ENCODE measurements around the gene DCAF6.

DCAF6 gene

GRCh38 chr1:167909691-167910180, 26.7 kb upstream of the DCAF6 start:
- no peaks in the 10 kb centered on the region for H3K4me1 ChIP-seq (ENCODE audit: insufficient read depth, low read length)
- no peak overlapping the region for H3K4me3 ChIP-seq (ENCODE audit: low read depth in 1 of 2, low read length in 2 of 2)
- H3K4me2 ChIP-seq (ENCODE audit: insufficient read depth, low read length) = no peak overlapping the region
- H3K9me3 ChIP-seq (ENCODE audit: insufficient read depth, low read length, severe bottlenecking) = peaks cover 12% of the 10 kb centered on the region
- no peaks in the 10 kb centered on the region for H3K27me3 ChIP-seq (ENCODE audit: insufficient read depth, low read length, poor library complexity)
- H4K20me1 ChIP-seq (ENCODE audit: insufficient read depth, low read length) = no peaks in the 10 kb centered on the region
- TF ChIP-seq CTCF (IDR thresholded peaks at IDR 0.05; ENCODE audit: borderline replicate concordance, extremely low read depth, low read length, poor library complexity, severe bottlenecking) (no peak), EZH2 (IDR thresholded peaks at IDR 0.05; ENCODE audit: borderline replicate concordance, low read depth, low read length, severe bottlenecking) (no peak)
- ATAC-seq (ENCODE audit: insufficient read depth, low read depth) (no peak), DNase-seq (no peak)
- H3K27ac ChIP-seq (ENCODE audit: low read length) = no peak overlapping the region
- no peaks in the 10 kb centered on the region for H3K36me3 ChIP-seq (ENCODE audit: insufficient read depth, low read length)
- H3K79me2 ChIP-seq (ENCODE audit: insufficient read depth, low read length) = no peaks in the 10 kb centered on the region
- H2AFZ ChIP-seq (ENCODE audit: low read depth, low read length) = no peak overlapping the region
- no peak overlapping the region for H3K9ac ChIP-seq (ENCODE audit: low read depth, low read length)

- no peaks in the 10 kb centered on the region for H4K20me1 ChIP-seq (ENCODE audit: insufficient read depth, low read length)
- no peaks in the 10 kb centered on the region for H3K27me3 ChIP-seq (ENCODE audit: insufficient read depth, low read length, poor library complexity)
- no peak overlapping the region for H3K27ac ChIP-seq (ENCODE audit: low read length)
- no peak overlapping the region for H3K4me3 ChIP-seq (ENCODE audit: low read depth in 1 of 2, low read length in 2 of 2)
- TF ChIP-seq EZH2 (IDR thresholded peaks at IDR 0.05; ENCODE audit: borderline replicate concordance, low read depth, low read length, severe bottlenecking) = no peak
- TF ChIP-seq CTCF (IDR thresholded peaks at IDR 0.05; ENCODE audit: borderline replicate concordance, extremely low read depth, low read length, poor library complexity, severe bottlenecking) = no peak
- no peaks in the 10 kb centered on the region for H3K79me2 ChIP-seq (ENCODE audit: insufficient read depth, low read length)
- DNase-seq (no peak), ATAC-seq (ENCODE audit: insufficient read depth, low read depth) (no peak)
- no peaks in the 10 kb centered on the region for H3K36me3 ChIP-seq (ENCODE audit: insufficient read depth, low read length)
- no peak overlapping the region for H3K4me2 ChIP-seq (ENCODE audit: insufficient read depth, low read length)
- no peak overlapping the region for H2AFZ ChIP-seq (ENCODE audit: low read depth, low read length)
- H3K4me1 ChIP-seq (ENCODE audit: insufficient read depth, low read length) = no peaks in the 10 kb centered on the region
- no peak overlapping the region for H3K9ac ChIP-seq (ENCODE audit: low read depth, low read length)
- peaks cover 12% of the 10 kb centered on the region for H3K9me3 ChIP-seq (ENCODE audit: insufficient read depth, low read length, severe bottlenecking)
These were observed 26.0 kb upstream of the DCAF6 start for GRCh38 chr1:167910530-167910929.

GRCh38 chr1:167911413-167911812, 25.1 kb upstream of the DCAF6 start:
- H4K20me1 ChIP-seq (ENCODE audit: insufficient read depth, low read length) = no peaks in the 10 kb centered on the region
- no peaks in the 10 kb centered on the region for H3K27me3 ChIP-seq (ENCODE audit: insufficient read depth, low read length, poor library complexity)
- no peak overlapping the region for H3K9ac ChIP-seq (ENCODE audit: low read depth, low read length)
- no peak for DNase-seq
- H3K27ac ChIP-seq (ENCODE audit: low read length) = no peak overlapping the region
- peaks cover 12% of the 10 kb centered on the region for H3K9me3 ChIP-seq (ENCODE audit: insufficient read depth, low read length, severe bottlenecking)
- TF ChIP-seq CTCF (IDR thresholded peaks at IDR 0.05; ENCODE audit: borderline replicate concordance, extremely low read depth, low read length, poor library complexity, severe bottlenecking) (no peak), EZH2 (IDR thresholded peaks at IDR 0.05; ENCODE audit: borderline replicate concordance, low read depth, low read length, severe bottlenecking) (no peak)
- H3K79me2 ChIP-seq (ENCODE audit: insufficient read depth, low read length) = no peaks in the 10 kb centered on the region
- ATAC-seq (ENCODE audit: insufficient read depth, low read depth) = no peak
- no peak overlapping the region for H2AFZ ChIP-seq (ENCODE audit: low read depth, low read length)
- H3K4me1 ChIP-seq (ENCODE audit: insufficient read depth, low read length) = no peaks in the 10 kb centered on the region
- H3K4me3 ChIP-seq (ENCODE audit: low read depth in 1 of 2, low read length in 2 of 2) = no peak overlapping the region
- no peaks in the 10 kb centered on the region; the same call in 1 of the 2 replicates for H3K36me3 ChIP-seq (ENCODE audit: insufficient read depth, low read length)
- H3K4me2 ChIP-seq (ENCODE audit: insufficient read depth, low read length) = no peak overlapping the region

DNA sequence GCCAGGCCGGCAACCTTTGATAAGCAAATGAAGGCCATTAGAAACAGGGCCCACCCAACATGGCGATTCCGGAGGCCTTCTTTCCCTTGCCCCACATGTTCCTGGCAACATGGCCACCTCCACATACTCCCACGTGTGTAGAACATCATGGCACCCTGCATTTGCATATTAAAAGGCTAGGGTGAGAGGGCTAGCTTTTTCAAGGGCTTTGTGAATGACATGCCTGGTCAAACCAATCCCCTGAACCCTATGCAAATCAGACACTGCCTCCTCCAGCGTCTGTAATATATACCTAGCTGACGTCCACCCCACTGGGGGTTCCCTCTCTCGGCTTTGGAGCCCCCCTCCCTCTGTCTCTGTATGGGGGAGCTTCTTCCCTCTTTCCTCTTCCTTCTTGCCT, 24.2 kb upstream of the DCAF6 start:
- H3K4me3 ChIP-seq (ENCODE audit: low read depth in 1 of 2, low read length in 2 of 2) = no peak overlapping the region
- DNase-seq (no peak), ATAC-seq (ENCODE audit: insufficient read depth, low read depth) (no peak)
- H3K27me3 ChIP-seq (ENCODE audit: insufficient read depth, low read length, poor library complexity) = no peaks in the 10 kb centered on the region
- H3K9ac ChIP-seq (ENCODE audit: low read depth, low read length) = no peak overlapping the region
- TF ChIP-seq EZH2 (IDR thresholded peaks at IDR 0.05; ENCODE audit: borderline replicate concordance, low read depth, low read length, severe bottlenecking) (no peak), CTCF (IDR thresholded peaks at IDR 0.05; ENCODE audit: borderline replicate concordance, extremely low read depth, low read length, poor library complexity, severe bottlenecking) (no peak)
- no peaks in the 10 kb centered on the region for H3K79me2 ChIP-seq (ENCODE audit: insufficient read depth, low read length)
- peaks cover 9% of the 10 kb centered on the region; the same call in 1 of the 2 replicates for H3K36me3 ChIP-seq (ENCODE audit: insufficient read depth, low read length)
- no peak overlapping the region for H3K4me2 ChIP-seq (ENCODE audit: insufficient read depth, low read length)
- H2AFZ ChIP-seq (ENCODE audit: low read depth, low read length) = no peak overlapping the region
- H4K20me1 ChIP-seq (ENCODE audit: insufficient read depth, low read length) = no peaks in the 10 kb centered on the region
- peaks cover 12% of the 10 kb centered on the region for H3K9me3 ChIP-seq (ENCODE audit: insufficient read depth, low read length, severe bottlenecking)
- no peak overlapping the region for H3K27ac ChIP-seq (ENCODE audit: low read length)
- H3K4me1 ChIP-seq (ENCODE audit: insufficient read depth, low read length) = no peaks in the 10 kb centered on the region
